ENCODE measurements around the gene CATSPERB. TPM values are rescaled to one million over a fixed set of nuclear protein-coding genes. Genes with fewer than 3 reads are reported as not detected.

The CATSPERB gene
- total and polyA plus RNA-seq, 2 of the 8 experiments (the other 6 are each of a cell fraction or from before 2014, with no cell fraction given), result 0.11 to 0.30 TPM

DNA sequence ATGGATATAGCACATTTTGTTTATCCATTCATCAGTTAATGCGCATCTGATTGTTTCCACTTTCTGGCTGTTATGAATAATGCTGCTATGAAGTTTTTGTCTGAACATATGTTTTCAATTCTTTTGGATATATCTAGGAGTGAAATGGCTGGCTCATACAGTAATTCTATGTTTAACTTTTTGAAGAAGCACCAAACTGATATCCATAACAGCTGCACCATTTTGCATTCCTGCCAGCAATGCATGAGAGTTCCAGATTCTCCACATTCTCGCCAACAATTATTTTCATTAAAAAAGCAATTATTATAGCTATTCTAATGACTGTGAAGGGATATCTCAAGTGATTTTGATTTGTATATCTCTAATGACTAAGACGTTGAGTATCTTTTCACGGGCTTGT lies 131.9 kb downstream of the CATSPERB start:
- no peak overlapping the region for H3K56ac ChIP-seq (replicated peaks; ENCODE audit: insufficient read length, low read depth, low read length)
- ChIA-PET CTCF (ENCODE audit: partially characterized antibody) (interaction anchor here (0.6 kb wide), 1 partner anchor 28 kb away, joined by 3 read pairs; no protein-coding TSS in a partner anchor), POLR2A (ENCODE audit: partially characterized antibody) (no interaction called here)
- TF ChIP-seq SRF (IDR thresholded peaks at IDR 0.05; ENCODE audit: low read depth, low read length) (no peak), CBX5 (IDR thresholded peaks at IDR 0.05; ENCODE audit: low read depth, low read length) (no peak), EGR1 (IDR thresholded peaks at IDR 0.05; ENCODE audit: borderline replicate concordance, low read depth, low read length) (no peak), TAF7 (optimal IDR thresholded peaks at IDR 0.05; ENCODE audit: borderline replicate concordance, low read depth, low read length) (no peak), RXRA (IDR thresholded peaks at IDR 0.05; ENCODE audit: insufficient read depth, low read depth, low read length) (no peak), CBX8 (IDR thresholded peaks at IDR 0.05; ENCODE audit: borderline replicate concordance, low read depth, low read length) (no peak), TEAD4 (IDR thresholded peaks at IDR 0.05; ENCODE audit: low read depth, low read length) (no peak), TCF12 (IDR thresholded peaks at IDR 0.05; ENCODE audit: low read depth, low read length) (no peak), NRF1 (IDR thresholded peaks at IDR 0.05; ENCODE audit: low read depth, low read length) (no peak), HDAC6 (IDR thresholded peaks at IDR 0.05; ENCODE audit: low read depth, low read length) (no peak), GTF2F1 (IDR thresholded peaks at IDR 0.05; ENCODE audit: borderline replicate concordance, low read depth, low read length) (no peak), CREB1 (IDR thresholded peaks at IDR 0.05) (no peak), CEBPB (IDR thresholded peaks at IDR 0.05; ENCODE audit: low read depth, low read length) (no peak)
- TF ChIP-seq, protein P1, sequence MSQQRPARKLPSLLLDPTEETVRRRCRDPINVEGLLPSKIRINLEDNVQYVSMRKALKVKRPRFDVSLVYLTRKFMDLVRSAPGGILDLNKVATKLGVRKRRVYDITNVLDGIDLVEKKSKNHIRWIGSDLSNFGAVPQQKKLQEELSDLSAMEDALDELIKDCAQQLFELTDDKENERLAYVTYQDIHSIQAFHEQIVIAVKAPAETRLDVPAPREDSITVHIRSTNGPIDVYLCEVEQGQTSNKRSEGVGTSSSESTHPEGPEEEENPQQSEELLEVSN (IDR thresholded peaks at IDR 0.05), result no peak

More for the DNA sequence above, 131.9 kb downstream of the CATSPERB start:
- no peak overlapping the region for H2BK5ac ChIP-seq (ENCODE audit: low read depth, low read length)
- H3K4ac ChIP-seq (replicated peaks; ENCODE audit: insufficient read length, low read depth, low read length), result no peak overlapping the region
- no peak overlapping the region for H4K5ac ChIP-seq (ENCODE audit: insufficient read length, low read depth, low read length)
- no peak overlapping the region for H3K18ac ChIP-seq (ENCODE audit: extremely low read depth, low read length)
- H3K79me1 ChIP-seq (ENCODE audit: low read depth, low read length), result no peaks in the 10 kb centered on the region
- no peaks in the 10 kb centered on the region for H4K20me1 ChIP-seq (replicated peaks in 1 of 2; ENCODE audit: control insufficient read depth in 1 of 2, insufficient read depth in 2 of 2, low read length in 2 of 2)
- FAIRE-seq, result no peak
- no peak overlapping the region for H3K23ac ChIP-seq (ENCODE audit: insufficient read length)
- no peak for DNase-seq (ENCODE audit: low read depth in 1 of 2, low spot score in 2 of 2)
- H3K4me1 ChIP-seq (replicated peaks in 1 of 4; ENCODE audit: control insufficient read depth in 3 of 4, insufficient read depth in 4 of 4, low read length in 3 of 4), result no peaks in the 10 kb centered on the region
- no peaks in the 10 kb centered on the region for H3K79me2 ChIP-seq (ENCODE audit: control insufficient read depth in 1 of 2, insufficient read depth in 2 of 2, low read length in 2 of 2)
- no peaks in the 10 kb centered on the region for H3K36me3 ChIP-seq (ENCODE audit: control insufficient read depth in 2 of 4, insufficient read depth in 4 of 4, low read length in 3 of 4)
- H3K27me3 ChIP-seq (replicated peaks in 1 of 4; ENCODE audit: control insufficient read depth in 3 of 4, extremely low read depth in 1 of 4, insufficient read depth in 3 of 4, low read length in 3 of 4), result no peaks in the 10 kb centered on the region
- H3K4me3 ChIP-seq (ENCODE audit: extremely low read depth in 1 of 4, insufficient read depth in 2 of 4, low read depth in 3 of 4, low read length in 4 of 4), result no peak overlapping the region
- no peak overlapping the region for H2BK12ac ChIP-seq (ENCODE audit: low read depth, low read length)
- no peak overlapping the region for H2AFZ ChIP-seq (ENCODE audit: low read length)
- H2AK5ac ChIP-seq (ENCODE audit: low read depth, low read length), result no peak overlapping the region
- H2BK20ac ChIP-seq (ENCODE audit: low read length), result no peak overlapping the region
- no peak overlapping the region for H4K91ac ChIP-seq (replicated peaks; ENCODE audit: insufficient read length, low read length)
- H3K9ac ChIP-seq (replicated peaks in 1 of 4; ENCODE audit: extremely low read depth in 1 of 4, low read depth in 3 of 4, low read length in 3 of 4), result no peak overlapping the region
- H2BK15ac ChIP-seq (ENCODE audit: low read length), result no peak overlapping the region
- H3K14ac ChIP-seq (ENCODE audit: insufficient read length), result no peak overlapping the region
- 81% methylated on average over 4 of the region's 4 CpGs; no CpG with 5 or more reads in 1 of the 2 experiments for WGBS, 2 experiments (ENCODE audit: extremely low coverage in 1 of 2, insufficient coverage in 1 of 2, insufficient read length in 1 of 2, insufficient replicate concordance in 2 of 2, low coverage in 1 of 2, low lambda C conversion rate in 2 of 2, missing lambda C conversion rate in 1 of 2)
- no peak overlapping the region for H2BK120ac ChIP-seq (replicated peaks; ENCODE audit: low read depth, low read length)
- H3K4me2 ChIP-seq (ENCODE audit: insufficient read depth in 1 of 2, low read depth in 2 of 2, low read length in 2 of 2), result no peak overlapping the region
- H4K8ac ChIP-seq (ENCODE audit: extremely low read depth, insufficient read depth, low read length), result no peak overlapping the region
- H3K27ac ChIP-seq (ENCODE audit: low read depth, low read length), result no peak overlapping the region
- peaks cover 3 to 5% of the 10 kb centered on the region in 2 experiments; a peak in 2 of 4 replicates for H3K9me3 ChIP-seq (ENCODE audit: insufficient read depth in 2 of 2, low read depth in 1 of 2, low read length in 1 of 2)
- no peaks in the 10 kb centered on the region for H3K23me2 ChIP-seq (ENCODE audit: low read depth, low read length)

Measured in H1 (cell line).